Bronchial epithelial cell (primary cell): ENCODE results near the gene APOL3. TPM values are rescaled to one million over a fixed set of nuclear protein-coding genes. Genes with fewer than 3 reads are reported as not detected.

Experiments used
- DNase-seq: peaks from one replicate; pipeline ENCODE4 v3.0.0-alpha.2; 2010; ENCODE audit warnings: low read depth
- FAIRE-seq: peaks from 2 replicates; lab custom pipeline; 2011; peaks lifted over from hg19 to GRCh38; lab: Jason Lieb, UNC
- H3K27me3 ChIP-seq: 2 replicates; pipeline ENCODE4 v1.5.1; 2011; ENCODE audit warnings: low read length; ENCODE audit not compliant: control insufficient read depth, insufficient read depth
- H3K36me3 ChIP-seq: 2 replicates; pipeline ENCODE4 v1.5.1; 2011; ENCODE audit warnings: low read length; ENCODE audit not compliant: control insufficient read depth, insufficient read depth
- H3K4me3 ChIP-seq: 2 replicates; pipeline ENCODE4 v1.5.1; 2011; ENCODE audit warnings: mild to moderate bottlenecking, low read depth, low read length, control low read depth
- CTCF ChIP-seq: IDR thresholded peaks from 2 replicates; pipeline ENCODE4 v1.5.1; 2011; ENCODE audit warnings: mild to moderate bottlenecking, moderate library complexity, low read length, control low read depth, inconsistent platforms; ENCODE audit not compliant: insufficient read depth, severe bottlenecking
- total RNA-seq: library from RNA; depleted of rRNA; stranded (reverse); fragments of >200 nt; gene quantifications from 2 replicates; pipeline ENCODE4 v1.2.1, GENCODE V29; 2014

The APOL3 gene
- total RNA-seq, 1 donor from 2014 or later = not detected

GRCh38 chr22:36182056-36182455, 21.5 kb upstream of the APOL3 start:
- DNase-seq (no peak), FAIRE-seq (no peak)
- H3K4me3 ChIP-seq = no peak overlapping the region
- no peak for TF ChIP-seq CTCF
- peaks cover 2% of the 10 kb centered on the region for H3K27me3 ChIP-seq
- no peaks in the 10 kb centered on the region for H3K36me3 ChIP-seq

GRCh38 chr22:36180928-36181327, 20.4 kb upstream of the APOL3 start:
- Histone ChIP-seq H3K4me3 (no peak overlapping the region), H3K36me3 (no peaks in the 10 kb centered on the region), H3K27me3 (peaks cover 2% of the 10 kb centered on the region)
- DNase-seq = no peak
- TF ChIP-seq CTCF = no peak
- no peak for FAIRE-seq

GRCh38 chr22:36180038-36180880, 19.7 kb upstream of the APOL3 start:
- DNase-seq = peak; percentile 37
- Histone ChIP-seq H3K4me3 (no peak overlapping the region), H3K36me3 (no peaks in the 10 kb centered on the region), H3K27me3 (peaks cover 2% of the 10 kb centered on the region)
- peak; percentile 87 for TF ChIP-seq CTCF
- no peak for FAIRE-seq

GRCh38 chr22:36177160-36177559, 16.6 kb upstream of the APOL3 start:
- DNase-seq (no peak), FAIRE-seq (no peak)

GRCh38 chr22:36175892-36176291, 15.3 kb upstream of the APOL3 start:
- no peak for TF ChIP-seq CTCF
- Histone ChIP-seq H3K27me3 (peaks cover 3% of the 10 kb centered on the region), H3K4me3 (no peak overlapping the region), H3K36me3 (no peaks in the 10 kb centered on the region)
- FAIRE-seq (no peak), DNase-seq (no peak)

More at GRCh38 chr22:36177160-36177559, 16.6 kb upstream of the APOL3 start:
- Histone ChIP-seq H3K36me3 (no peaks in the 10 kb centered on the region), H3K27me3 (peaks cover 2% of the 10 kb centered on the region), H3K4me3 (no peak overlapping the region)
- TF ChIP-seq CTCF = no peak
